Panc1 (cell line): Measurements from ENCODE around the gene GABRG3. TPM values are rescaled to one million over a fixed set of nuclear protein-coding genes. Genes with fewer than 3 reads are reported as not detected.

Experiments
- ATAC-seq: fragments of 200-7000 bp; cut with Tn5 transposase; 2 replicates; pipeline ENCODE4 v1.9.1; 2020; ENCODE audit warnings: mild to moderate bottlenecking, moderate library complexity
- BruUV-seq: library from RNA; stranded (reverse); fragments of 400-500 nt; replicated peaks from 2 replicates; lab custom pipeline; 2021; lab: Mats Ljungman, UMichigan
- CTCF ChIA-PET: fragments of 300-600 bp; sonication (Branson Sonifier 250); formaldehyde crosslinking; loops from one replicate; lab custom pipeline; 2022; ENCODE audit warnings: antibody characterized with exemption; lab: Charles Lee
- POLR2A ChIA-PET: fragments of 300-600 bp; sonication (Branson Sonifier 250); formaldehyde crosslinking; loops from one replicate; lab custom pipeline; 2022; ENCODE audit warnings: antibody characterized with exemption; lab: Charles Lee
- DNase-seq: peaks from one replicate; pipeline ENCODE4 v3.0.0-alpha.2; 2010; ENCODE audit warnings: low read depth, low spot score
- H3K27ac ChIP-seq: 2 replicates; pipeline ENCODE4 v1.5.1; 2011; ENCODE audit warnings: mild to moderate bottlenecking, low read length, inconsistent platforms
- H3K27me3 ChIP-seq: fragments of 200-500 bp; sonication (Bioruptor generic); 2 replicates; pipeline ENCODE4 v1.6.0; 2014; ENCODE audit warnings: low read length, inconsistent platforms; ENCODE audit not compliant: control insufficient read depth, insufficient read depth
- H3K36me3 ChIP-seq: fragments of 200-500 bp; sonication (Bioruptor generic); 2 replicates; pipeline ENCODE4 v1.5.1; 2014; ENCODE audit warnings: inconsistent platforms, mild to moderate bottlenecking, low read length, moderate library complexity; ENCODE audit not compliant: control insufficient read depth, insufficient read depth
- H3K4me1 ChIP-seq: 2 replicates; pipeline ENCODE4 v1.5.1; 2011; ENCODE audit warnings: inconsistent platforms, mild to moderate bottlenecking, low read length, moderate library complexity; ENCODE audit not compliant: control insufficient read depth, insufficient read depth
- H3K4me3 ChIP-seq, 2 experiments: 2 replicates each; pipeline ENCODE4 v1.5.1; 2011 to 2012; ENCODE audit warnings: low read depth in 2 of 2, low read length in 2 of 2, mild to moderate bottlenecking in 2 of 2, inconsistent platforms in 1 of 2, moderate library complexity in 1 of 2
- H3K9me3 ChIP-seq: fragments of 200-500 bp; sonication (Bioruptor generic); 2 replicates; pipeline ENCODE4 v1.5.1; 2014; ENCODE audit warnings: low read depth, mild to moderate bottlenecking, inconsistent platforms, low read length, moderate library complexity; ENCODE audit not compliant: control insufficient read depth, insufficient read depth
- POLR2AphosphoS5 ChIP-seq: IDR thresholded peaks from 2 replicates; pipeline ENCODE4 v1.6.1; 2012; ENCODE audit warnings: mild to moderate bottlenecking, low read depth, low read length, moderate library complexity
- SIN3A ChIP-seq: IDR thresholded peaks from 2 replicates; pipeline ENCODE4 v1.6.1; 2012; ENCODE audit warnings: low read depth, mild to moderate bottlenecking, low read length, moderate library complexity, borderline replicate concordance; ENCODE audit not compliant: insufficient read depth
- TCF7L2 ChIP-seq: IDR thresholded peaks from 2 replicates; pipeline ENCODE4 v1.6.1; 2011; ENCODE audit warnings: mild to moderate bottlenecking, low read depth, low read length, inconsistent platforms
- in situ Hi-C: cut with HindIII; loops from 2 replicates; pipeline ENCODE4 v1.10.0; 2016; ENCODE audit warnings: low sequenced_read_pairs, low pct_unique_long_range_greater_than_20kb
- intact Hi-C: fragments of 100-400 bp; cut with micrococcal nuclease; formaldehyde crosslinking; loops from one replicate; pipeline ENCODE4 v1.10.0; 2022; ENCODE audit not compliant: unreplicated experiment
- total RNA-seq: library from RNA; stranded (reverse); gene quantifications from one replicate; pipeline ENCODE4 v1.2.1, GENCODE V29; 2021; ENCODE audit not compliant: unreplicated experiment
- TF ChIP-seq, protein P1 (sequence below), 2 experiments: IDR thresholded peaks; 2 replicates each; pipeline ENCODE4 v1.6.1; 2011 to 2012; ENCODE audit warnings: low read depth in 2 of 2, control low read depth in 1 of 2, low read length in 1 of 2, mild to moderate bottlenecking in 1 of 2, moderate library complexity in 1 of 2; ENCODE audit not compliant: insufficient read depth in 1 of 2
- TF ChIP-seq, protein P2 (sequence below): fragments of 450-650 bp; IDR thresholded peaks from 2 replicates; pipeline ENCODE4 v1.5.1; 2017; ENCODE audit warnings: mild to moderate bottlenecking

The GABRG3 gene
- total RNA-seq, 1 experiment from 2014 or later: not detected

GRCh38 chr15:27486051-27486450 lies 515.1 kb downstream of the GABRG3 start:
- no TSS peak for BruUV-seq
- ATAC-seq (no peak), DNase-seq (no peak)
- Histone ChIP-seq H3K4me1 (no peaks in the 10 kb centered on the region), H3K36me3 (no peaks in the 10 kb centered on the region), H3K27me3 (no peaks in the 10 kb centered on the region), H3K9me3 (no peaks in the 10 kb centered on the region), H3K4me3 (no peak overlapping the region), H3K27ac (no peak overlapping the region)
- ChIA-PET CTCF (no interaction called here), POLR2A (no interaction called here)
- in situ Hi-C loops (no loop called here), intact Hi-C loops (no loop called here)
- TF ChIP-seq TCF7L2 (no peak), SIN3A (no peak)
- TF ChIP-seq, protein P1, sequence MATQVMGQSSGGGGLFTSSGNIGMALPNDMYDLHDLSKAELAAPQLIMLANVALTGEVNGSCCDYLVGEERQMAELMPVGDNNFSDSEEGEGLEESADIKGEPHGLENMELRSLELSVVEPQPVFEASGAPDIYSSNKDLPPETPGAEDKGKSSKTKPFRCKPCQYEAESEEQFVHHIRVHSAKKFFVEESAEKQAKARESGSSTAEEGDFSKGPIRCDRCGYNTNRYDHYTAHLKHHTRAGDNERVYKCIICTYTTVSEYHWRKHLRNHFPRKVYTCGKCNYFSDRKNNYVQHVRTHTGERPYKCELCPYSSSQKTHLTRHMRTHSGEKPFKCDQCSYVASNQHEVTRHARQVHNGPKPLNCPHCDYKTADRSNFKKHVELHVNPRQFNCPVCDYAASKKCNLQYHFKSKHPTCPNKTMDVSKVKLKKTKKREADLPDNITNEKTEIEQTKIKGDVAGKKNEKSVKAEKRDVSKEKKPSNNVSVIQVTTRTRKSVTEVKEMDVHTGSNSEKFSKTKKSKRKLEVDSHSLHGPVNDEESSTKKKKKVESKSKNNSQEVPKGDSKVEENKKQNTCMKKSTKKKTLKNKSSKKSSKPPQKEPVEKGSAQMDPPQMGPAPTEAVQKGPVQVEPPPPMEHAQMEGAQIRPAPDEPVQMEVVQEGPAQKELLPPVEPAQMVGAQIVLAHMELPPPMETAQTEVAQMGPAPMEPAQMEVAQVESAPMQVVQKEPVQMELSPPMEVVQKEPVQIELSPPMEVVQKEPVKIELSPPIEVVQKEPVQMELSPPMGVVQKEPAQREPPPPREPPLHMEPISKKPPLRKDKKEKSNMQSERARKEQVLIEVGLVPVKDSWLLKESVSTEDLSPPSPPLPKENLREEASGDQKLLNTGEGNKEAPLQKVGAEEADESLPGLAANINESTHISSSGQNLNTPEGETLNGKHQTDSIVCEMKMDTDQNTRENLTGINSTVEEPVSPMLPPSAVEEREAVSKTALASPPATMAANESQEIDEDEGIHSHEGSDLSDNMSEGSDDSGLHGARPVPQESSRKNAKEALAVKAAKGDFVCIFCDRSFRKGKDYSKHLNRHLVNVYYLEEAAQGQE (IDR thresholded peaks at IDR 0.05; ENCODE audit: insufficient read depth in 1 of 2, low read depth in 2 of 2, low read length in 1 of 2): no peak
- TF ChIP-seq, protein P2, sequence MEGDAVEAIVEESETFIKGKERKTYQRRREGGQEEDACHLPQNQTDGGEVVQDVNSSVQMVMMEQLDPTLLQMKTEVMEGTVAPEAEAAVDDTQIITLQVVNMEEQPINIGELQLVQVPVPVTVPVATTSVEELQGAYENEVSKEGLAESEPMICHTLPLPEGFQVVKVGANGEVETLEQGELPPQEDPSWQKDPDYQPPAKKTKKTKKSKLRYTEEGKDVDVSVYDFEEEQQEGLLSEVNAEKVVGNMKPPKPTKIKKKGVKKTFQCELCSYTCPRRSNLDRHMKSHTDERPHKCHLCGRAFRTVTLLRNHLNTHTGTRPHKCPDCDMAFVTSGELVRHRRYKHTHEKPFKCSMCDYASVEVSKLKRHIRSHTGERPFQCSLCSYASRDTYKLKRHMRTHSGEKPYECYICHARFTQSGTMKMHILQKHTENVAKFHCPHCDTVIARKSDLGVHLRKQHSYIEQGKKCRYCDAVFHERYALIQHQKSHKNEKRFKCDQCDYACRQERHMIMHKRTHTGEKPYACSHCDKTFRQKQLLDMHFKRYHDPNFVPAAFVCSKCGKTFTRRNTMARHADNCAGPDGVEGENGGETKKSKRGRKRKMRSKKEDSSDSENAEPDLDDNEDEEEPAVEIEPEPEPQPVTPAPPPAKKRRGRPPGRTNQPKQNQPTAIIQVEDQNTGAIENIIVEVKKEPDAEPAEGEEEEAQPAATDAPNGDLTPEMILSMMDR: no peak

DNA sequence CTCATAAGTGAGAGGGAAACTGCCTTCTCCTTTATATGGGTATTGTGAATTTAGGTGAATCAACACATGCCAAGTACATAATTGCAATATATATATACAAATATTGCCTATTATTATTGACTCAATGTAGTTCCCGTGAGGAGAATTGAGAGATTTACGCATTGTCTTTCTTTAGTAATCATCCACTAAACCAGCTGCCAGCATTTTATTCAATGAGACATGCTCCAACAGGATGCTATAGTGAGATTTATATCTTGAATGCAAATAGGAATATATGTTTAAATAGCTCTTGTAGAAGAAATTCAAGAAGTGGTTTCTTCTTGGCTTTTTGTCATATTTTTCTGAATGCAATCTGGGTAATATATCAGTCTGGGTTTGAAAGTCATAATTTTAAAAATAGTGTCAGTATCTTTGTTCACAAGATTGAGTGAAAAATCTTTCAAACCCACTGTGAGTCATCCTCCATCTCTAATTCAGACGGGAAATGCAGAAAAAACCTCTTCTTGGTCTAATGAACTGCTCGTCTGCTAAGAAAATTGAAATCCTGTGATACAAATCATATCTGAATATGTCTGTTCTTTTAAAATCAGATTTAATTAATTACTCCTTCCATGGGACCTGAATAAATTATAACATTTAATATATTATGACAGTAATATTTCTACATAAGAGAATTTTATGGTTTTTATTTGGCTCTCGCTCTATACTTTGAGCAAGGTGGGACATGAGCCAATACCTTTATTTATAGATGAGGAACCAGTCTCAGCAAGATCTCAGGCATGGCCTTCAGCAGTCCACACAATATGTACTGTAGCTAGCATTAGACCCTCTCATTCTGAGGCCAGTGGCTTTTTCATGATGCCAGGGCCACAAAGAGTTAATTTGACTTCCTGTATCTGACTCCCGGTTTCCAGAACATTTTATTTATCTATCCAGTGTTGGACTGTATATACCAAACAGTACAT lies 516.0 kb downstream of the GABRG3 start:
- H3K4me1 ChIP-seq: no peaks in the 10 kb centered on the region

More for the DNA sequence above, 516.0 kb downstream of the GABRG3 start:
- no peak for DNase-seq
- in situ Hi-C loops (no loop called here), intact Hi-C loops (no loop called here)
- CTCF ChIA-PET: no interaction called here
- no peak for ATAC-seq
- Histone ChIP-seq H3K27ac (no peak overlapping the region), H3K9me3 (no peaks in the 10 kb centered on the region), H3K4me3 (no peak overlapping the region), H3K27me3 (no peaks in the 10 kb centered on the region), H3K36me3 (no peaks in the 10 kb centered on the region)
- POLR2A ChIA-PET: no interaction called here
- no TSS peak for BruUV-seq
- TF ChIP-seq, protein P2: no peak
- TF ChIP-seq TCF7L2: no peak
- TF ChIP-seq POLR2AphosphoS5: no peak
- TF ChIP-seq, protein P1 (IDR thresholded peaks at IDR 0.05; ENCODE audit: insufficient read depth in 1 of 2, low read depth in 2 of 2, low read length in 1 of 2): no peak
- TF ChIP-seq SIN3A: no peak
